Endothelial cell of umbilical vein (primary cell): ENCODE measurements around the gene SCGB1A1. TPM values are rescaled to one million over a fixed set of nuclear protein-coding genes. Genes with fewer than 3 reads are reported as not detected.

Source experiments
- BruUV-seq: library from RNA; stranded (reverse); fragments of 400-500 nt; replicated peaks from 2 replicates; lab custom pipeline; 2021; lab: Mats Ljungman, UMichigan
- CTCF ChIA-PET: fragments of 300-600, 350-600 bp; sonication (Branson Sonifier 250); formaldehyde crosslinking; loops from one replicate; lab custom pipeline; 2021; ENCODE audit warnings: antibody characterized with exemption, inconsistent platforms; lab: Charles Lee
- POLR2A ChIA-PET: fragments of 300-600, 350-600 bp; sonication (Branson Sonifier 250); formaldehyde crosslinking; loops from one replicate; lab custom pipeline; 2021; ENCODE audit warnings: antibody characterized with exemption, inconsistent platforms; lab: Charles Lee
- DNase-seq: peaks from one replicate; pipeline ENCODE4 v3.0.0-alpha.2; 2011; ENCODE audit warnings: low read depth, low spot score
- FAIRE-seq: peaks from 2 replicates; lab custom pipeline; 2011; peaks lifted over from hg19 to GRCh38; lab: Jason Lieb, UNC
- H2AFZ ChIP-seq: 2 replicates; pipeline ENCODE4 v1.6.0; 2012; ENCODE audit warnings: low read depth, low read length, control low read depth, inconsistent platforms
- H3K27ac ChIP-seq: 2 replicates; pipeline ENCODE4 v1.5.1; 2011; ENCODE audit warnings: low read depth, mild to moderate bottlenecking, control low read depth, low read length, moderate library complexity; ENCODE audit not compliant: insufficient read depth
- H3K27me3 ChIP-seq, 2 experiments: 2 replicates each; pipeline versions ENCODE4 v1.6.0 to v1.6.1; 2011; ENCODE audit warnings: low read length in 2 of 2, mixed read lengths in 1 of 2; ENCODE audit not compliant: control insufficient read depth in 2 of 2, insufficient read depth in 2 of 2
- H3K36me3 ChIP-seq, 2 experiments: 2 replicates in 1 of 2; 3 replicates in 1 of 2; pipeline ENCODE4 v1.5.1; 2011; ENCODE audit warnings: low read length in 2 of 2, mild to moderate bottlenecking in 1 of 2, moderate library complexity in 1 of 2; ENCODE audit not compliant: control insufficient read depth in 2 of 2, insufficient read depth in 2 of 2; ENCODE audit errors: extremely low read depth in 1 of 2
- H3K4me1 ChIP-seq: 3 replicates; pipeline ENCODE4 v1.5.1; 2011; ENCODE audit warnings: mild to moderate bottlenecking, low read length; ENCODE audit not compliant: control insufficient read depth, insufficient read depth; ENCODE audit errors: extremely low read depth
- H3K4me2 ChIP-seq: 2 replicates; pipeline ENCODE4 v1.6.1; 2011; ENCODE audit warnings: low read length, control low read depth, mixed read lengths; ENCODE audit not compliant: insufficient read depth
- H3K4me3 ChIP-seq, 3 experiments: fragments of 200-600 bp in 1 of 3; sonication (generic), shearing (Covaris generic) in 1 of 3; replicated peaks in 1 of 3; 2 replicates each; pipeline ENCODE4 v1.5.1; 2011 to 2016; ENCODE audit warnings: control low read depth in 3 of 3, low read length in 3 of 3, mild to moderate bottlenecking in 2 of 3, inconsistent platforms in 1 of 3, low read depth in 1 of 3, moderate library complexity in 1 of 3; ENCODE audit not compliant: insufficient read depth in 1 of 3
- H3K79me2 ChIP-seq: 2 replicates; pipeline ENCODE4 v1.6.0; 2012; ENCODE audit warnings: low read length, inconsistent platforms; ENCODE audit not compliant: control insufficient read depth, insufficient read depth
- H3K9ac ChIP-seq: replicated peaks from 2 replicates; pipeline ENCODE3; 2011; ENCODE audit warnings: low read length, control low read depth; ENCODE audit not compliant: insufficient read depth; ENCODE audit errors: extremely low read depth
- H3K9me1 ChIP-seq: replicated peaks from 3 replicates; pipeline ENCODE4 v1.6.0; 2011; ENCODE audit warnings: mild to moderate bottlenecking, low read length; ENCODE audit not compliant: control insufficient read depth, insufficient read depth; ENCODE audit errors: extremely low read depth
- H3K9me3 ChIP-seq: replicated peaks from 2 replicates; pipeline ENCODE4 v1.5.1; 2012; ENCODE audit warnings: low read length, inconsistent platforms; ENCODE audit not compliant: control insufficient read depth, insufficient read depth
- H4K20me1 ChIP-seq: replicated peaks from 2 replicates; pipeline ENCODE3; 2011; ENCODE audit warnings: mild to moderate bottlenecking, low read length; ENCODE audit not compliant: control insufficient read depth, insufficient read depth; ENCODE audit errors: extremely low read depth
- CTCF ChIP-seq, 2 donors: IDR thresholded peaks; 1 replicate in 1 of 2; 2 replicates in 1 of 2; pipeline ENCODE4 v1.5.1; 2011; ENCODE audit warnings: low read length in 2 of 2, mild to moderate bottlenecking in 2 of 2, moderate library complexity in 2 of 2, control low read depth in 1 of 2, inconsistent platforms in 1 of 2, low read depth in 1 of 2; ENCODE audit not compliant: insufficient read depth in 1 of 2; ENCODE audit errors: extremely low read depth in 1 of 2
- EZH2 ChIP-seq: IDR thresholded peaks from 2 replicates; pipeline ENCODE4 v1.6.1; 2012; ENCODE audit warnings: borderline replicate concordance, low read depth, mild to moderate bottlenecking, moderate library complexity, low read length, inconsistent platforms; ENCODE audit not compliant: severe bottlenecking
- FOS ChIP-seq: IDR thresholded peaks from 2 replicates; pipeline ENCODE4 v1.6.1; 2011; ENCODE audit warnings: mild to moderate bottlenecking, low read length, moderate library complexity, borderline replicate concordance; ENCODE audit not compliant: insufficient read depth
- GATA2 ChIP-seq: IDR thresholded peaks from 2 replicates; pipeline ENCODE4 v1.7.0; 2011; ENCODE audit warnings: low read depth, mild to moderate bottlenecking, moderate library complexity, mixed read lengths, low read length; ENCODE audit not compliant: insufficient read length, insufficient read depth
- JUN ChIP-seq: IDR thresholded peaks from 2 replicates; pipeline ENCODE4 v1.6.1; 2011; ENCODE audit warnings: borderline replicate concordance, low read depth; ENCODE audit not compliant: insufficient read length, insufficient read depth
- MYC ChIP-seq: IDR thresholded peaks from one replicate; pipeline ENCODE4 v1.6.1; 2011; ENCODE audit warnings: mild to moderate bottlenecking, low read depth, low read length
- POLR2A ChIP-seq: IDR thresholded peaks from 2 replicates; pipeline ENCODE4 v1.6.1; 2012; ENCODE audit warnings: low read depth, mild to moderate bottlenecking, control low read depth, low read length
- POLR2AphosphoS5 ChIP-seq: IDR thresholded peaks from 2 replicates; pipeline ENCODE4 v1.6.1; 2012; ENCODE audit warnings: low read depth, mild to moderate bottlenecking, control low read depth, low read length, moderate library complexity; ENCODE audit not compliant: insufficient read depth
- dilution Hi-C: fragments of 300-500 bp; cut with MboI; formaldehyde crosslinking; loops from one replicate; pipeline ENCODE4 v1.15.0; 2019; ENCODE audit warnings: low sequenced_read_pairs; ENCODE audit not compliant: extremely low pct_ligation_motif_present
- intact Hi-C: fragments of 100-400 bp; cut with micrococcal nuclease; formaldehyde crosslinking; loops from one replicate; pipeline ENCODE4 v1.10.0; 2022
- polyA plus RNA-seq, 4 experiments: library from polyadenylated mRNA; depleted of rRNA in 3 of 4; stranded (reverse) in 3 of 4; unstranded in 1 of 4; fragments of >200 nt; gene quantifications; 2 replicates each; pipeline versions ENCODE4 v1.2.1 to v1.2.3, GENCODE V29; 2011 to 2012; ENCODE audit warnings: missing spikeins in 1 of 4
- total RNA-seq: library from RNA; stranded (reverse); gene quantifications from 2 replicates; pipeline ENCODE4 v1.2.3, GENCODE V29; 2021
- TF ChIP-seq, protein P1 (sequence below): IDR thresholded peaks from 2 replicates; pipeline ENCODE4 v1.6.1; 2011; ENCODE audit not compliant: insufficient read depth, insufficient read length

The SCGB1A1 gene
- total and polyA plus RNA-seq, 2 donors (not counting 3 experiments of a cell fraction or from before 2014, with no cell fraction given), result not detected

GRCh38 chr11:62438641-62439040, 19.8 kb downstream of the SCGB1A1 start:
- no TSS peak for BruUV-seq

More at GRCh38 chr11:62438641-62439040, 19.8 kb downstream of the SCGB1A1 start:
- FAIRE-seq (no peak), DNase-seq (no peak)
- dilution Hi-C loops, result no loop called here
- Histone ChIP-seq H3K9me3 (no peaks in the 10 kb centered on the region), H3K79me2 (no peaks in the 10 kb centered on the region), H4K20me1 (no peaks in the 10 kb centered on the region), H3K9me1 (no peaks in the 10 kb centered on the region), H3K4me1 (peaks cover 9% of the 10 kb centered on the region), H3K27ac (no peak overlapping the region), H3K27me3 (no peaks in the 10 kb centered on the region), H3K4me3 (no peak overlapping the region), H3K4me2 (no peak overlapping the region), H3K36me3 (no peaks in the 10 kb centered on the region), H3K9ac (no peak overlapping the region), H2AFZ (no peak overlapping the region)
- ChIA-PET POLR2A (no interaction called here), CTCF (interaction anchor here (2.0 kb wide), 1 partner anchor 14 kb away, joined by 11 read pairs; no protein-coding TSS in a partner anchor)
- intact Hi-C loops, result no loop called here
- TF ChIP-seq MYC, result no peak
- no peak for TF ChIP-seq GATA2
- no peak for TF ChIP-seq FOS
- no peak for TF ChIP-seq POLR2AphosphoS5
- TF ChIP-seq CTCF (IDR thresholded peaks at IDR 0.05; ENCODE audit: extremely low read depth in 1 of 2, insufficient read depth in 1 of 2, low read depth in 1 of 2, low read length in 2 of 2), result no peak
- TF ChIP-seq EZH2, result no peak
- no peak for TF ChIP-seq JUN
- TF ChIP-seq, protein P1, sequence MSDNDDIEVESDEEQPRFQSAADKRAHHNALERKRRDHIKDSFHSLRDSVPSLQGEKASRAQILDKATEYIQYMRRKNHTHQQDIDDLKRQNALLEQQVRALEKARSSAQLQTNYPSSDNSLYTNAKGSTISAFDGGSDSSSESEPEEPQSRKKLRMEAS, result no peak
- no peak for TF ChIP-seq POLR2A
